Sigmoid colon (tissue), 4 donors: ENCODE measurements around the gene C19orf25.

Experiments
- POLR2A ChIP-seq, 2 donors: fragments of 450-650 bp; IDR thresholded peaks; one replicate each; pipeline ENCODE4 v1.6.1; 2016; ENCODE audit warnings: antibody characterized with exemption in 2 of 2, mild to moderate bottlenecking in 2 of 2, moderate library complexity in 2 of 2
- POLR2AphosphoS5 ChIP-seq, 4 donors: sonication (generic); formaldehyde crosslinking; IDR thresholded peaks; one replicate each; pipeline ENCODE4 v1.6.1; 2017; ENCODE audit warnings: antibody characterized with exemption in 4 of 4
- TF ChIP-seq, protein P1 (sequence below), 4 experiments: fragments of 450-650 bp in 3 of 4; fragments of 200-600 bp in 1 of 4; IDR thresholded peaks; one replicate each; pipeline ENCODE4 v1.5.1; 2016 to 2019; ENCODE audit warnings: antibody characterized with exemption in 4 of 4, mild to moderate bottlenecking in 3 of 4, moderate library complexity in 2 of 4

DNA sequence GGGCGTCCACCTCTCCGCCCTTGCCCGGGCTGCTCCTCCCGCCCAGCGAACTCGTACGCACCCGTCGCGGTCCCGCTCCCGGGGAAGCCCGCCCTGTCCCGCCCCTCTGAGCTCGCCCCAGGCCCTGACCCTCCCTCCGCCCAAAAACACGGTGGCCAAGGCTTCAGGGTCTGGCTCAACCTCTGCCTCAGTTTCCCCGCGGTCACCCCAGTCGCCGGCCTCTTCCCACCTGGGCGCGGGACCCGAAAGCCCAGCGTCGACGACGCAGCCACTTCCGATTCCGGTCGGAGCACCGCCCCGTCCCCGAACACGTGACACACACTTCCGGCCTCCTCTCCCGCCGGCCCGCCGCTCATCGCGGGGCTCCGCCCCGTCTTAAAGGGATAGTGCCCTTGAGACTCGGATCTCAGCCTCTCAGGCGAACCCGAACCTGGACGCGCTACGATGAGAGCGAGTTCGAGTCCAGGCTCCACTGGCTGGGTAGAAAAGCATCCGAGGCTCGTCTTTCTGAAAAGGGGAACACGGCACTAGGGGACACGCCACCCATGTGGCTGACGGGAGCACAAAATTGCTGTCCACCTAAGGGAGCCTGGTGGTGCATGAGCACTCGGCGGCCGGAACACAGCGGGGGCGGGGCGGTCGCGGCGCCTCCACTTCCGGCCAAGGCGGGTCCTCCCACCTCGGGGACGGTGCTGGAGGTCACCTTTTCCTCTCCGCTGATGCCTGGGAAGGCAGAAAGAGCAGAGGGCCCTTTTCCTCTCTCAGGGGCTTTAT lies at the start of gene C19orf25:
- TF ChIP-seq POLR2AphosphoS5 (IDR thresholded peaks at IDR 0.05), result peak; percentile 78 to 91 (median 86)
- TF ChIP-seq, protein P1, sequence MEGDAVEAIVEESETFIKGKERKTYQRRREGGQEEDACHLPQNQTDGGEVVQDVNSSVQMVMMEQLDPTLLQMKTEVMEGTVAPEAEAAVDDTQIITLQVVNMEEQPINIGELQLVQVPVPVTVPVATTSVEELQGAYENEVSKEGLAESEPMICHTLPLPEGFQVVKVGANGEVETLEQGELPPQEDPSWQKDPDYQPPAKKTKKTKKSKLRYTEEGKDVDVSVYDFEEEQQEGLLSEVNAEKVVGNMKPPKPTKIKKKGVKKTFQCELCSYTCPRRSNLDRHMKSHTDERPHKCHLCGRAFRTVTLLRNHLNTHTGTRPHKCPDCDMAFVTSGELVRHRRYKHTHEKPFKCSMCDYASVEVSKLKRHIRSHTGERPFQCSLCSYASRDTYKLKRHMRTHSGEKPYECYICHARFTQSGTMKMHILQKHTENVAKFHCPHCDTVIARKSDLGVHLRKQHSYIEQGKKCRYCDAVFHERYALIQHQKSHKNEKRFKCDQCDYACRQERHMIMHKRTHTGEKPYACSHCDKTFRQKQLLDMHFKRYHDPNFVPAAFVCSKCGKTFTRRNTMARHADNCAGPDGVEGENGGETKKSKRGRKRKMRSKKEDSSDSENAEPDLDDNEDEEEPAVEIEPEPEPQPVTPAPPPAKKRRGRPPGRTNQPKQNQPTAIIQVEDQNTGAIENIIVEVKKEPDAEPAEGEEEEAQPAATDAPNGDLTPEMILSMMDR (IDR thresholded peaks at IDR 0.05), result no peak
- TF ChIP-seq POLR2A (IDR thresholded peaks at IDR 0.05), result peak; percentile 27 to 60
